WTC11 (cell line): ENCODE measurements around the gene FHAD1. TPM values are rescaled to one million over a fixed set of nuclear protein-coding genes. Genes with fewer than 3 reads are reported as not detected.

Experiments
- ATAC-seq: fragments of 200-7000 bp; cut with Tn5 transposase; 2 replicates; pipeline ENCODE4 v1.10.0; 2021; ENCODE audit warnings: mild to moderate bottlenecking, moderate library complexity
- CTCF ChIA-PET: fragments of 300-600 bp; sonication (Branson Sonifier 250); formaldehyde crosslinking; loops from one replicate; lab custom pipeline; 2021; ENCODE audit warnings: antibody characterized with exemption; lab: Charles Lee
- POLR2A ChIA-PET: fragments of 350-600 bp; sonication (Branson Sonifier 250); formaldehyde crosslinking; loops from one replicate; lab custom pipeline; 2021; ENCODE audit warnings: antibody characterized with exemption; lab: Charles Lee
- DNase-seq: peaks from one replicate; pipeline ENCODE4 v3.0.0; 2021; ENCODE audit warnings: low spot score
- H3K27ac Mint-ChIP-seq: 2 replicates; pipeline ENCODE4 v1.8.0; 2021; ENCODE audit warnings: mixed read lengths
- H3K27me3 Mint-ChIP-seq: 2 replicates; pipeline ENCODE4 v1.8.0; 2021; ENCODE audit warnings: low read depth, mild to moderate bottlenecking, moderate library complexity, mixed read lengths
- H3K36me3 Mint-ChIP-seq: 2 replicates; pipeline ENCODE4 v1.8.0; 2021; ENCODE audit warnings: mixed read lengths
- H3K4me1 Mint-ChIP-seq: 2 replicates; pipeline ENCODE4 v1.8.0; 2022; ENCODE audit warnings: mixed read lengths
- H3K4me3 Mint-ChIP-seq: 2 replicates; pipeline ENCODE4 v1.8.0; 2021; ENCODE audit warnings: mild to moderate bottlenecking, moderate library complexity, mixed read lengths
- H3K9me3 Mint-ChIP-seq: 2 replicates; pipeline ENCODE4 v1.8.0; 2021; ENCODE audit warnings: mixed read lengths
- CREB1 ChIP-seq: sonication (generic); formaldehyde crosslinking; IDR thresholded peaks from 2 replicates; pipeline ENCODE4 v1.8.0; 2023; ENCODE audit warnings: mild to moderate bottlenecking, missing genetic modification reagents
- ELF4 ChIP-seq: sonication (generic); formaldehyde crosslinking; IDR thresholded peaks from 2 replicates; pipeline ENCODE4 v1.8.1; 2022; ENCODE audit warnings: low read depth, mild to moderate bottlenecking, moderate library complexity, missing genetic modification reagents
- ESRRA ChIP-seq: sonication (generic); formaldehyde crosslinking; IDR thresholded peaks from 2 replicates; pipeline ENCODE4 v1.8.1; 2022; ENCODE audit warnings: mild to moderate bottlenecking, missing genetic modification reagents, borderline replicate concordance
- FOXJ3 ChIP-seq: sonication (generic); formaldehyde crosslinking; IDR thresholded peaks from 2 replicates; pipeline ENCODE4 v1.9.0; 2021; ENCODE audit warnings: missing genetic modification reagents, mild to moderate bottlenecking, borderline replicate concordance
- GABPB1 ChIP-seq: sonication (generic); formaldehyde crosslinking; IDR thresholded peaks from 2 replicates; pipeline ENCODE4 v1.8.1; 2023; ENCODE audit warnings: mild to moderate bottlenecking, missing genetic modification reagents
- HMGA2 ChIP-seq: fragments of 250-450 bp; sonication (Bioruptor Pico); IDR thresholded peaks from 2 replicates; pipeline ENCODE4 v1.4.0; 2021; ENCODE audit warnings: mild to moderate bottlenecking, moderate library complexity
- JUN ChIP-seq: sonication (generic); formaldehyde crosslinking; IDR thresholded peaks from 2 replicates; pipeline ENCODE4 v1.8.0; 2023; ENCODE audit warnings: mild to moderate bottlenecking, missing genetic modification reagents
- MAX ChIP-seq: sonication (generic); formaldehyde crosslinking; IDR thresholded peaks from 2 replicates; pipeline ENCODE4 v1.8.0; 2022; ENCODE audit warnings: mild to moderate bottlenecking, missing genetic modification reagents
- MXD4 ChIP-seq: fragments of 250-450 bp; sonication (Bioruptor Pico); IDR thresholded peaks from 2 replicates; pipeline ENCODE4 v1.8.0; 2021; ENCODE audit warnings: mild to moderate bottlenecking, moderate library complexity, borderline replicate concordance
- PRDM15 ChIP-seq: sonication (generic); formaldehyde crosslinking; IDR thresholded peaks from 2 replicates; pipeline ENCODE4 v1.8.0; 2022; ENCODE audit warnings: missing genetic modification reagents
- PRRX2 ChIP-seq: fragments of 250-450 bp; sonication (Bioruptor Pico); IDR thresholded peaks from 2 replicates; pipeline ENCODE4 v1.8.0; 2021; ENCODE audit warnings: mild to moderate bottlenecking
- SMAD3 ChIP-seq: sonication (generic); formaldehyde crosslinking; IDR thresholded peaks from 2 replicates; pipeline ENCODE4 v1.8.0; 2022; ENCODE audit warnings: missing genetic modification reagents, mild to moderate bottlenecking, borderline replicate concordance
- USF2 ChIP-seq: sonication (generic); formaldehyde crosslinking; IDR thresholded peaks from 2 replicates; pipeline ENCODE4 v1.8.1; 2023; ENCODE audit warnings: mild to moderate bottlenecking, missing genetic modification reagents, moderate library complexity
- ZNF121 ChIP-seq: sonication (generic); formaldehyde crosslinking; IDR thresholded peaks from 2 replicates; pipeline ENCODE4 v1.8.0; 2023; ENCODE audit warnings: missing genetic modification reagents
- ZNF532 ChIP-seq: fragments of 250-450 bp; sonication (Bioruptor Pico); IDR thresholded peaks from 2 replicates; pipeline ENCODE4 v1.9.0; 2021; ENCODE audit warnings: mild to moderate bottlenecking, borderline replicate concordance
- total RNA-seq: library from RNA; stranded (reverse); gene quantifications from 3 replicates; pipeline ENCODE4 v1.2.3, GENCODE V29; 2021

Gene FHAD1
- total RNA-seq, 1 experiment from 2014 or later = 3.0 TPM

- peaks cover 3% of the 10 kb centered on the region; the same call in 1 of the 2 replicates for H3K27me3 Mint-ChIP-seq
- peaks cover 5% of the 10 kb centered on the region; the same call in 1 of the 2 replicates for H3K4me1 Mint-ChIP-seq
- TF ChIP-seq ZNF532 (CRISPR knock-in tag) (no peak), USF2 (CRISPR knock-in tag) (no peak), GABPB1 (no peak), SMAD3 (CRISPR knock-in tag) (no peak), ZNF121 (no peak), ELF4 (CRISPR knock-in tag) (no peak), HMGA2 (CRISPR knock-in tag) (no peak), FOXJ3 (CRISPR knock-in tag) (no peak), MAX (no peak), MXD4 (no peak), JUN (CRISPR knock-in tag) (no peak), CREB1 (no peak), PRDM15 (CRISPR knock-in tag) (no peak), ESRRA (CRISPR knock-in tag) (no peak), PRRX2 (no peak)
- no peaks in the 10 kb centered on the region for H3K36me3 Mint-ChIP-seq
- POLR2A ChIA-PET = no interaction called here
- ATAC-seq = no peak
- CTCF ChIA-PET = interaction anchor here (0.9 to 1.5 kb wide), 2 partner anchors 21 to 34 kb away, joined by 3 to 4 read pairs; no protein-coding TSS in a partner anchor
- no peak overlapping the region for H3K4me3 Mint-ChIP-seq
- DNase-seq = no peak
- H3K9me3 Mint-ChIP-seq = peaks cover 3% of the 10 kb centered on the region; the same call in 1 of the 2 replicates
- no peak overlapping the region for H3K27ac Mint-ChIP-seq
These were observed 98.0 kb downstream of the FHAD1 start for GRCh38 chr1:15344800-15345704.
